ENCODE data around the gene CPM. TPM values are rescaled to one million over a fixed set of nuclear protein-coding genes. Genes with fewer than 3 reads are reported as not detected.

CPM gene
- total RNA-seq, 2 experiments from 2014 or later, result 0.34 to 0.58 TPM

GRCh38 chr12:68854554-68854953 lies 78.4 kb downstream of the CPM start:
- H3K4me1 Mint-ChIP-seq (ENCODE audit: low read depth), result no peaks in the 10 kb centered on the region
- POLR2A ChIA-PET, result no interaction called here
- DNase-seq (no peak), ATAC-seq (no peak)
- no peak overlapping the region for H3K27ac Mint-ChIP-seq
- H3K4me3 Mint-ChIP-seq, result no peak overlapping the region
- H3K9me3 Mint-ChIP-seq (ENCODE audit: insufficient read depth), result no peaks in the 10 kb centered on the region
- no peaks in the 10 kb centered on the region for H3K36me3 Mint-ChIP-seq (ENCODE audit: low read depth)
- H3K27me3 Mint-ChIP-seq (ENCODE audit: low read depth), result peaks cover 9% of the 10 kb centered on the region
- CTCF ChIA-PET, result interaction anchor here (1.0 kb wide), 1 partner anchor 24 kb away, joined by 3 read pairs; no protein-coding TSS in a partner anchor

GRCh38 chr12:68854078-68854468 lies 78.9 kb downstream of the CPM start:
- H3K27ac Mint-ChIP-seq, result no peak overlapping the region
- ChIA-PET CTCF (interaction anchor here (1.0 kb wide), 1 partner anchor 24 kb away, joined by 3 read pairs; no protein-coding TSS in a partner anchor), POLR2A (no interaction called here)
- DNase-seq, result no peak
- no peak overlapping the region for H3K4me3 Mint-ChIP-seq
- no peak for ATAC-seq
- no peaks in the 10 kb centered on the region for H3K9me3 Mint-ChIP-seq (ENCODE audit: insufficient read depth)
- peaks cover 9% of the 10 kb centered on the region for H3K27me3 Mint-ChIP-seq (ENCODE audit: low read depth)
- H3K36me3 Mint-ChIP-seq (ENCODE audit: low read depth), result no peaks in the 10 kb centered on the region
- no peaks in the 10 kb centered on the region for H3K4me1 Mint-ChIP-seq (ENCODE audit: low read depth)

- H3K9me3 Mint-ChIP-seq (ENCODE audit: insufficient read depth), result no peaks in the 10 kb centered on the region
- CTCF ChIA-PET, result no interaction called here
- ATAC-seq (no peak), DNase-seq (no peak)
- no peaks in the 10 kb centered on the region for H3K36me3 Mint-ChIP-seq (ENCODE audit: low read depth)
- H3K27me3 Mint-ChIP-seq (ENCODE audit: low read depth), result peaks cover 9% of the 10 kb centered on the region
- POLR2A ChIA-PET, result no interaction called here
- H3K4me1 Mint-ChIP-seq (ENCODE audit: low read depth), result no peaks in the 10 kb centered on the region
- no peak overlapping the region for H3K4me3 Mint-ChIP-seq
- H3K27ac Mint-ChIP-seq, result no peak overlapping the region
Observed at GRCh38 chr12:68853396-68854077, 79.4 kb downstream of the CPM start.

GRCh38 chr12:68851592-68852306 lies 81.2 kb downstream of the CPM start:
- no peak for ATAC-seq
- POLR2A ChIA-PET, result no interaction called here
- DNase-seq, result no peak
- Mint-ChIP-seq H3K27me3 (ENCODE audit: low read depth) (peaks cover 9% of the 10 kb centered on the region), H3K36me3 (ENCODE audit: low read depth) (peaks cover under 1% of the 10 kb centered on the region), H3K9me3 (ENCODE audit: insufficient read depth) (no peaks in the 10 kb centered on the region), H3K4me3 (no peak overlapping the region), H3K4me1 (ENCODE audit: low read depth) (no peaks in the 10 kb centered on the region), H3K27ac (no peak overlapping the region)
- CTCF ChIA-PET, result no interaction called here

- Mint-ChIP-seq H3K9me3 (ENCODE audit: insufficient read depth) (no peaks in the 10 kb centered on the region), H3K27me3 (ENCODE audit: low read depth) (peaks cover 9% of the 10 kb centered on the region), H3K27ac (no peak overlapping the region), H3K36me3 (ENCODE audit: low read depth) (peaks cover 6% of the 10 kb centered on the region), H3K4me1 (ENCODE audit: low read depth) (no peaks in the 10 kb centered on the region), H3K4me3 (no peak overlapping the region)
- ChIA-PET POLR2A (interaction anchor here (0.6 to 0.7 kb wide), 2 partner anchors 13 to 87 kb away, joined by 3 read pairs; no protein-coding TSS in a partner anchor), CTCF (no interaction called here)
- no peak for ATAC-seq
- DNase-seq, result no peak
Observed at GRCh38 chr12:68850390-68850789, 82.6 kb downstream of the CPM start.

- ChIA-PET POLR2A (interaction anchor here (0.6 to 0.7 kb wide), 2 partner anchors 10 to 394 kb away, joined by 3 to 4 read pairs; no protein-coding TSS in a partner anchor), CTCF (interaction anchor here (0.8 to 1.1 kb wide), 2 partner anchors 223 to 310 kb away, joined by 3 to 4 read pairs; no protein-coding TSS in a partner anchor)
- Mint-ChIP-seq H3K4me3 (no peak overlapping the region), H3K9me3 (ENCODE audit: insufficient read depth) (no peaks in the 10 kb centered on the region), H3K27ac (no peak overlapping the region), H3K4me1 (ENCODE audit: low read depth) (no peaks in the 10 kb centered on the region), H3K36me3 (ENCODE audit: low read depth) (peaks cover 23% of the 10 kb centered on the region), H3K27me3 (ENCODE audit: low read depth) (no peaks in the 10 kb centered on the region)
- DNase-seq (no peak), ATAC-seq (no peak)
Observed at GRCh38 chr12:68846811-68847210, 86.2 kb downstream of the CPM start.

GRCh38 chr12:68844788-68845695 lies 87.9 kb downstream of the CPM start:
- no peak for DNase-seq
- no peaks in the 10 kb centered on the region for H3K4me1 Mint-ChIP-seq (ENCODE audit: low read depth)
- H3K36me3 Mint-ChIP-seq (ENCODE audit: low read depth), result peaks cover 34% of the 10 kb centered on the region
- H3K4me3 Mint-ChIP-seq, result no peak overlapping the region
- no peak overlapping the region for H3K27ac Mint-ChIP-seq
- no peaks in the 10 kb centered on the region for H3K9me3 Mint-ChIP-seq (ENCODE audit: insufficient read depth)
- no peaks in the 10 kb centered on the region for H3K27me3 Mint-ChIP-seq (ENCODE audit: low read depth)
- ChIA-PET POLR2A (interaction anchor here (0.7 to 1.3 kb wide), 2 partner anchors 32 to 34 kb away, joined by 3 to 4 read pairs; no protein-coding TSS in a partner anchor), CTCF (interaction anchor here (2.0 kb wide), 1 partner anchor 225 kb away, joined by 5 read pairs; no protein-coding TSS in a partner anchor)
- no peak for ATAC-seq

- ATAC-seq (no peak), DNase-seq (no peak)
- Mint-ChIP-seq H3K9me3 (ENCODE audit: insufficient read depth) (no peaks in the 10 kb centered on the region), H3K27me3 (ENCODE audit: low read depth) (no peaks in the 10 kb centered on the region), H3K4me1 (ENCODE audit: low read depth) (no peaks in the 10 kb centered on the region), H3K36me3 (ENCODE audit: low read depth) (peaks cover 37% of the 10 kb centered on the region), H3K27ac (no peak overlapping the region), H3K4me3 (no peak overlapping the region)
- CTCF ChIA-PET, result interaction anchor here (1.1 to 2.0 kb wide), 2 partner anchors 13 to 226 kb away, joined by 3 to 5 read pairs; no protein-coding TSS in a partner anchor
- POLR2A ChIA-PET, result interaction anchor here (0.7 to 1.3 kb wide), 3 partner anchors 10 to 33 kb away, joined by 3 to 4 read pairs (median 3); no protein-coding TSS in a partner anchor
Observed at GRCh38 chr12:68844318-68844745, 88.6 kb downstream of the CPM start.

GRCh38 chr12:68842784-68843567 lies 90.0 kb downstream of the CPM start:
- peaks cover 3% of the 10 kb centered on the region for H3K4me1 Mint-ChIP-seq (ENCODE audit: low read depth)
- no peak overlapping the region for H3K27ac Mint-ChIP-seq
- no peak for DNase-seq
- no peaks in the 10 kb centered on the region for H3K27me3 Mint-ChIP-seq (ENCODE audit: low read depth)
- ATAC-seq, result no peak
- POLR2A ChIA-PET, result no interaction called here
- H3K36me3 Mint-ChIP-seq (ENCODE audit: low read depth), result peaks cover 49% of the 10 kb centered on the region
- H3K9me3 Mint-ChIP-seq (ENCODE audit: insufficient read depth), result no peaks in the 10 kb centered on the region
- no peak overlapping the region for H3K4me3 Mint-ChIP-seq
- CTCF ChIA-PET, result interaction anchor here (0.6 to 2.8 kb wide), 5 partner anchors 11 to 223 kb away, joined by 3 to 14 read pairs (median 3); no protein-coding TSS in a partner anchor

GRCh38 chr12:68842123-68842522 lies 90.8 kb downstream of the CPM start:
- no peak overlapping the region for H3K27ac Mint-ChIP-seq
- ChIA-PET POLR2A (no interaction called here), CTCF (interaction anchor here (2.8 kb wide), 1 partner anchor 12 kb away, joined by 14 read pairs; no protein-coding TSS in a partner anchor)
- H3K4me1 Mint-ChIP-seq (ENCODE audit: low read depth), result peaks cover 3% of the 10 kb centered on the region
- no peaks in the 10 kb centered on the region for H3K27me3 Mint-ChIP-seq (ENCODE audit: low read depth)
- no peak for ATAC-seq
- peaks cover 54% of the 10 kb centered on the region for H3K36me3 Mint-ChIP-seq (ENCODE audit: low read depth)
- no peak for DNase-seq
- H3K9me3 Mint-ChIP-seq (ENCODE audit: insufficient read depth), result no peaks in the 10 kb centered on the region
- H3K4me3 Mint-ChIP-seq, result no peak overlapping the region

- ChIA-PET CTCF (interaction anchor here (2.8 kb wide), 1 partner anchor 12 kb away, joined by 14 read pairs; no protein-coding TSS in a partner anchor), POLR2A (no interaction called here)
- no peaks in the 10 kb centered on the region for H3K9me3 Mint-ChIP-seq (ENCODE audit: insufficient read depth)
- H3K4me1 Mint-ChIP-seq (ENCODE audit: low read depth), result peaks cover 3% of the 10 kb centered on the region
- H3K27me3 Mint-ChIP-seq (ENCODE audit: low read depth), result no peaks in the 10 kb centered on the region
- no peak for ATAC-seq
- H3K4me3 Mint-ChIP-seq, result no peak overlapping the region
- no peak for DNase-seq
- H3K36me3 Mint-ChIP-seq (ENCODE audit: low read depth), result peaks cover 55% of the 10 kb centered on the region
- H3K27ac Mint-ChIP-seq, result no peak overlapping the region
Observed at GRCh38 chr12:68841717-68842116, 91.3 kb downstream of the CPM start.
